GM18517 (cell line): Measurements from ENCODE around the gene RAB43.
"Not testable (repeated sequence)": the region's sequence is repeated elsewhere in the genome, so short reads cannot be mapped to it uniquely, and the experiment has no call there.

ENCODE experiments used
- ATAC-seq: cut with Tn5 transposase; IDR thresholded peaks from one replicate; pipeline ENCODE4 v1.9.1; 2021; ENCODE audit warnings: mild to moderate bottlenecking, moderate library complexity; ENCODE audit not compliant: unreplicated experiment

Gene RAB43

DNA sequence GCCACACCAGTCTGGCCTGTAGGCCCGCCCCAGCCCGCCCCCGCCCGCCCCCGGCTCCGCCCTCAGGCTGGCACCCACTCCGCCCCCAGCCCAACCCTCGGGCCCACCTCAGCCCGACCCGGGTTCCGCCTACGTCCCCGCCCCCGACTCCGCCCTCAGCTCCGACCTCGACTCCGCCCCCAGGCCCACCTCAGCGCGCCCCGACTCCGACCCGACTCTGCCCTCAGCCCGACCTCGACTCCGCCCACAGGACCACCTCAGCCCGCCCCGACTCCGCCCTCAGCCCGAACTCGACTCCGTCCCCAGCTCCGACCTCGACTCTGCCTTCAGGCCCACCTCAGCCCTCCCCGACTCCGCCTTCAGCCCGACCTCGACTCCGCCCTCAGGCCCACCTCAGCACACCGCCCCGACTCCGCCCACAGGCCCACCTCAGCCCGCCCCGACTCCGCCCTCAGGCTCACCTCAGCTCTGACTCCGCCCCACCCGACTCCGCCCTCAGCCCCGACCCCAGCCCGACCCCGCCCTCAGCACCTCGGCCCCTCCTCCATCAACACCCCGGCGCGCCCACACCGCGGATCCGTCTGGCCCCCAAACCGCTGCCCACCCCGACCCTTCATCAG is at the start of gene RAB43:
RAB43 (minus strand) TSS at position 13 of the 620 bp plus-strand sequence. CDS start 315 bp downstream, outside the sequence.
- ATAC-seq, result peak; percentile 1

DNA sequence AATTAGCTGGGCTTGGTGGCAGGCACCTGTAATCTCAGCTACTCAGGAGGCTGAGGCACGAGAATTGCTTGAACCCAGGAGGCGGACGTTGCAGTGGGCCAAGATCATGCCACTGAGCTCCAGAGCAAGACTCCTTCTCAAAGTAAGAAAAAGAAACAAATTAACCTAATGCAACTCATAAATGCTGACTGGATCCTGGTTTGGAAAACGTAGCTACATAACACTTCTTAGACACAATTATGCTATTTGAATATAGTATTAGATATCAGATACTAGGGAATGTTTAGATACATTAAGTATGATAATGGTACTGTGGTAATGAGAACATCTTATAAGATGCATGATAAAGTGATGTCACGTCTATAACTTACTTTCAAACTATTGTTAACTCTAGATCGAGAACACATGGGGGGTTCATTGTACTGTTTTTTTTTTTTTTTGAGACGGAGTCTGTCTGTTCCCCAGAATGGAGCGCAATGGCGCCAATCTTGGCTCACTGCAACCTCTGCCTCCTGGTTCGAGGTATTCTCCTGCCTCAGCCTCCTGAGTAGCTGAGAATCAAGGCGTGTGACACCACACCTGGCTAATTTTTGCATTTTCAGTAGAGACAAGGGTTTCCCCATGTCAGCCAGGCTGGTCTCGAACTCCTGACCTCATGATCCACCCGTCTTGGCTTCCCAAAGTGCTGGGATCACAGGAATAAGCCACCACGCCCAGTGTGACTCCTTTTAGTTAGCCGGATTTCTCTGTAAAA is 45.2 kb upstream of the RAB43 start:
- no peak for ATAC-seq

DNA sequence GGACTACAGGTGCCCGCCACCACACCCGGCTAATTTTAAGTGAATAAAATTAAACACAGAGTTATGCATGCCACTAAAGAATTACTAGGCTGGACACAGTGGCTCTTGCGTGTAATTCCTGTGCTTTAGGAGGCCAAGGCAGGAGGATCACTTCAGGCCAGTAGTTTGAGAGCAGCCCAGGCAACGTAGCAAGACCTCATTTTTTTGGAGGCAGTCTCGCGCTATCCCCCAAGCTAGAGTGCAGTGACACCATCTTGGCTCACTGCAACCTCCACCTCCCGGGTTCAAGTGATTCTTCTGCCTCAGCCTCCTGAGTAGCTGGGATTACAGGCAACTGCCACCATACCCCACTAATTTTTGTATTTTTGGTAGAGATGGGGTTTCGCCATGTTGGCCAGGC is 44.0 kb upstream of the RAB43 start:
- not testable (repeated sequence) for ATAC-seq

DNA sequence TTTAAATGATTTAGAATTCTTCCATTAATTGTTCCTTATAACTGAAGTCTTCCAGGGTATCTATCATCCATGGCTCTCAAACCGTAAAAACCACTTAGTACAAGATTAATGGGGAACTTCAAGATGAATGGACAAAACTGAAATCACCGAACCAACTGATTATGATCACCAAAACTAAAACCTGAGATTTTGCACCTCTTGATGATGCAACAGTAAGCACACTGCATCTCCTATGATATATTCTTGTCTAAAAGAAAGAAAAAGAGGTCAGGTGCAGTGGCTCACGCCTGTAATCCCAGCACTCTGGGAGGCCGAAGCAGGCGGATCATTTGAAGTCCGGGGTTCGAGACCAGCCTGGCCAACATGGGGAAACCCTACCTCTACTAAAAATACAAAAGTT is 42.9 kb upstream of the RAB43 start:
- no peak for ATAC-seq

DNA sequence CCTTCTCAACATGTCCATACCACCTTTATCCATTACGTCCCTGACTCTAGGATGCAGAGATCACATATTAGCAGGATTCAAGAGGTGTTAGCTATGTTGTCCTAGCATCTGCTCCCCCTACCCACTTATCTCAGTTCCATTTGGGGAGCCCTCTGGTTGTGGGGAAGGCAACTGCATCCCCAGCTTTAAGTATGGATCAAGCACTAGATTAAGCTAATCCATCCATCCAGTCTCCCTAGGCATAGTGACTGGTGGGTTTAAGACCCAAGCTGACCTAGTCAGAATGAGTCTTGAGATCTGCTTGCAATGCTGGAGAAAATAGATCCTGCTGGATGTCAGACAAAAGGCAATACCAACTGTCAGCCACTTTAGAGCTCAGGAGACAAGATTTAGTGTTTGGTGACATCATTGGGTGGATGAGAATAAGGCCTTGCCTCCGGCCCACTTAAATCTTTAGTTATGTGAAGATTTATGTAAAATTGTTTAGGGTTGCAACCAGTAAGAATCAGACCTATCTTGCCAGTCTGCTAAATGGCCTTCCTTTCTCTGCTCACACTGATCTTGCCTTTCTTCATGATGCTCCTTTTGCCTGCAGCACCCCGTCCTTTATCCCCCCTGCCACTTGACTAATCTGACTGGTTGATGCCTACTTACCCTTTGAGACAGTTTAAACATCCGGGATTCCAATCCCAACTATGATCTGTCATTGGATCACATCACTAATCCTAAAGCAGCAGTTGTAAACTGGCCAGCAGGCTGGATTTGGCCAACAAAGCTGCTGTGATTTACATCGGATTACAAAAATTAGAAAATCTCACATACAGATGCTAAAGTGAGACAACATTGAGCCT is 41.4 kb upstream of the RAB43 start:
- ATAC-seq, result no peak

DNA sequence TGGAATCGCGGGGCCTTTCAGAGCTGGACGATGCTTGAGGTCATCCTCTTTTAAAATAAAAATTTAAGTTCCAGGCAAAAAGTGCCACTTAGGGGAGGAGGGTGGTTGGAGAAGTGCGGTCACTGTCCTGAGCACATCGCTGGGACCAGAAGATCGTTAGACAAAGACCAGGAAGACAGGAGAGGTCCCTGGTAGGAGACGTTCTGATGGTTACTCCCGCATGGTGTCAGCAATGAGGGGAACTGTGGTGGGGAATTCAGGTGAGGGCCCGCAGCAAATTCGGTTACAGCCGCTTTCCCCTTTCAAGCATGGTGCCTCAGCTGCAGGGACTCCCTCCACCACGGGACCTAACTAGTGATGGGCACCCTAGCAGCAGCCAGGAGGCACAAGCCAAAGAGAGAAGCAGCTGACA is 40.3 kb upstream of the RAB43 start:
- no peak for ATAC-seq

DNA sequence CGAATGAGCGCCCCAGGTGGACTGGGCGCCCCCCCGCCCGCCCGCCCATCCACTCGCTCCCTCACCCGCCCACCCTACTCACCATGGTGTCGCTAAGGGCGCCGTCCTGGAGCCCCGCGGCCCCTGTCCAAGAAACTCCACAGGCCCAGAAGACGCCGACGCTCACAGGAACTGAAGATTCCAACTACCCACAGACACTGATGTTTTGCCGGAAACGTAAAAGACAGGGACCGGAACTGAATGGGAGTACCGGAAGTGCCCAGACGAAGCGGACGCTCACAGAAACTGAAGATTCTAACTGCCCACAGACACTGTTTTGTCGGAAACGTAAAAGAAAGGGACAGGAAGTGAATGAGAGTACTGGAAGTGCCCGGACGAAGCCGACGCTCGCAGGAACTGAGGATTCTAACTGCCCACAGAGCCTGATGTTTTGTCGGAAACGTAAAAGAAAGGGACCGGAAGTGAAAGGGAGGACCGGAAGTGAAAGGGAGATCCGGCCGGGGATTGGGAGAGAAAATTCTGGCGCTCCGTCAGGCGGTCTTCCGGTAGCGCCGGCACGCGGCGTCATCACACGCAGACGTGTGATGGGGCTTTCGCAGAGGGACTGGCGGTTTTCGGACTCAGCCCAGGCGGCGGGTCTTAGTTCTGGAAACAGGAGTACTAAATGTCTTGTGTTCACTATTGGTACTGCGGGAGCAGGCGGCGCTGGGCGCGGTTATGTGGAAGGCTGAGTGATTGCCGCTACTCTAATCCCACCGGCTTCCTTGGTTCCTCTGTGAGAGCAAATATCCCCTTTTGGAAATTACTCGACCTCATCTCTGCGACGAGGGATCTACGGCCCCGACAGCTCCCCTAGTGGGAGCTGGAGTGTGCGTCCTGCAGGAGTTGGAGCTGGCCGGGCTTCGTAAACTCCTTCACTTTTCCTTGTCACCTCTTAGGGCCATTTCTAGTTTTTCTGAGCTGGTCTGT is 39.6 kb upstream of the RAB43 start, which contains the start of gene ISY1:
ISY1 (minus strand) TSS at position 173 of the 969 bp plus-strand sequence; CDS start at position 85, 88 bp downstream.
- peak; percentile 77 for ATAC-seq

DNA sequence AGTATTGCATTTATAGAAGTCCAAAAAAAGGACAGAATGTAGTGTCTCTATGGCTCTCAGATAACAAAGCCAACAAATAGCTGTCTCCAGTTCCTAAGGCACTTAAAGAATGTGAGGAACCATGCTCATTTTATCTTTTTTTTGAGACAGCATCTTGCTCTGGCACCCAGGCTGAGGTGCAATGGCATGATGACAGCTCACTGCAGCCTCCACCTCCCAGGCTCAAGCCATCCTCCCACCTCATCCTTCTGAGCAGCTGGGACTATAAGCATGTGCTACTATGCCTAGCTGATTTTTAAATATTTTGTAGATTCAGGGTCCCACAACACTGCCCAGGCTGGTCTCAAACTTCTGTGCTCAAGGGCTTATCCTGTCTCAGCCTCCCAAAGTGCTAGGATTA is 23.2 kb upstream of the RAB43 start:
- no peak for ATAC-seq

DNA sequence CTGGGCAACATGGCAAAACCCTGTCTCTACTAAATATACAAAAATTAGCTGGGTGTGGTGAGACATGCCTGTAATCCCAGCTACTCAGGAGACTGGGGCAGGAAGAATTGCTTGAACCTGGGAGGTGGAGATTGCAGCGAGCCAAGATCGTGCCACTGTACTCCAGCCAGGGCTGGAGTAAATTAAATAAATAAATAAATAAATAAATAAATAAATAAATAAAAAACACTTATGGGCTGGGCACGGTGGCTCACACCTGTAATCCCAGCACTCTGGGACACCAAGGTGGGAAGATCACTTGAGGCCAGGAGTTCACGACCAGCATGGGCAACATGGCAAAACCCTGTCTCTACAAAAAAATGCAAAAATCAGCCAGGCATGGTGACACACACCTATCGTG is 19.4 kb upstream of the RAB43 start:
- ATAC-seq, result not testable (repeated sequence)

DNA sequence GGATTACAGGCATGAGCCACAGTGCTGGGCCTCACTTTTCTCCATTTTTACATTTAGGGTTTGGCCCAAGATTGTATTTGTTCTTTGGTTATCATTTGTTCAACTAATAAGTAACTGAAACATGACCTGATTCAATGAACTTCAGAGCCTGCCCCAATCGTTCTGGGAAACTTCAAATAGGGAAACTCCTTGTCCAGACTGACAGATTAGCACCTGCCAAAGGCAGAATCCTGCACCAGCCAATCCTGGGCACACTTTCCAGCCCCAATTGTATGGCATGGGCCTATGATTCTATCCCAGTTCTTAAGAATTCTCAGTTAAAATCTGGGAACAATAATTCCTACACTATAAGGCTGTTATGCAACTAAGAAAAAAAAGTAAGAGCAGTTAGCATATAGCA is 18.3 kb upstream of the RAB43 start:
- no peak for ATAC-seq

DNA sequence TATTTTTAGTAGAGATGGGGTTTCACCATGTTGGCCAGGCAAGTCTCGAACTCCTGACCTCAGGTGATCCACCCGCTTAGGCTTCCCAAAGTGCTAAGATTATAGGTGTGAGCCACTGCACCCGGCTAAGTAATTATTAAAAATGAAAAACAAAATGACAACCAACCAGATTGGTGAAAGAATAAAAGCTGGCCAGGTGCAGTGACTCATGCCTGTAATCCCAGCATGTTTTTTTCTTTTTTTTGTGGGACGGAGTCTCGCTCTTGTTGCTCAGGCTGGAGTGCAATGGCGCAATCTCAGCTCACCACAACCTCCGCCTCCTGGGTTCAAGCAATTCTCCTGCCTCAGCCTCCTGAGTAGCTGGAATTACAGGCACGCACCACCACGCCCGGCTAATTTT is 14.7 kb upstream of the RAB43 start:
- not testable (repeated sequence) for ATAC-seq

DNA sequence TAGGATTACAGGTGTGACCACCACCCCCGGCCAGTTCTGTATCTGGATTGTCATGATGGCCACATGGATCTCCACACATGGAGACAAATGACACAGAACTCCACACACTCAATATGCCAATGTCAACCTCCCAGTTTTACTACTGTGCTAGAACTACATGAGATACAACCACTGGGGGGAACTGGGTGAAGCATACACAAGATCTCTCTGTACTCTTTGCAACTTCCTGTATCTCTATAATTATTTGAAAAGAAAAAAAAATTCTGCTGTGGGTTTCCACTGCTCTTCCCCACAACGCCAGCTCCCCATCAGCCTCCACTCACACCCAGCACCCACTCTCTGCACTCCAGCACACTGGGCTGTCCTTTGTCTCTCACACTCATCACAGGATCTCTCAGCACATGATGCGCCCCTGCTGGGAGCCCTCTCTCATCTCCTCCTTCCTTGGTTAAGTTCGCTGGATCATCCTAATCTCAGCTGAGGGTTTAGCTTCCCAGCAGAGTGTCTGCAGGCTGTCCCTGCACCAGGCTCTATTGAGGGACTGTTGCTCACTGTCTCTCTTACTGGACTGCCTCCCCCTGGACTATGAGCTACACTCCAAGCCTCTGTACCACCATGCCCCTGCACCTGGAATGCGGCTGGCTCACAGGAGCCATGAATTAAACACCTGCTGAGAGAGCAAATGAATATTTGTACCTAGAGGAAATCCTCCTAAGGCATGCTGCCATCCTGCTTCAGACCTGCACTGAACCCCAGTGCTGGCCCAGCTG is 10.7 kb upstream of the RAB43 start:
- no peak for ATAC-seq

DNA sequence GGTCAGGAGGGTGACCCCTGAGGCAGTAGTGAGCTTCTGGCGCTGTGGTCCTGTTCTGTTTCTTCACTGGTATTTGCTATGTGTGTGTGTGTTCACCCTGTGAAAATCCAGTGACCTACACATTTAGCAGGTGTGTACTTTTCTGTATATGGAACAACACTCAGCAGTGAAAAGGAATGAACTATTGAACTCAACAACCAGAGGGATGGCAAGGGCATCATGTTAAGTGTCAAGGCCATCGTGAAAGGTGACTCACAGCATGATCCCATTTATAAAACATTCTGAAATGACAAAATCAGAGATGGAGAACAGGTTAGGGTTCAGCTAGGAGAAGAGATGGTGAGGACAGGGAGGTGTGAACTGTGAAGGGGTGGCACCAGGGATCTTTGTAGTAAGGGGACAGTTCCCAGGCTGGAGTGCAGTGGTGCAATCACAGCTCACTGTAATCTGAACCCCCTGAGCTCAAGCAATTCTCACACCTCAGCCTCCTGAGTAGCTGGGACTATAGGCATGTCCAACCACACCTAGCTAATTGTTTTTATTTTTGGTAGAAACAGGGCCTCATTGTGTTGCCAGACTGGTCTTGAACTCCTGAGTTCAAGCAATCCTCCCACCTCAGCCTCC is 10.0 kb upstream of the RAB43 start:
- ATAC-seq, result no peak

DNA sequence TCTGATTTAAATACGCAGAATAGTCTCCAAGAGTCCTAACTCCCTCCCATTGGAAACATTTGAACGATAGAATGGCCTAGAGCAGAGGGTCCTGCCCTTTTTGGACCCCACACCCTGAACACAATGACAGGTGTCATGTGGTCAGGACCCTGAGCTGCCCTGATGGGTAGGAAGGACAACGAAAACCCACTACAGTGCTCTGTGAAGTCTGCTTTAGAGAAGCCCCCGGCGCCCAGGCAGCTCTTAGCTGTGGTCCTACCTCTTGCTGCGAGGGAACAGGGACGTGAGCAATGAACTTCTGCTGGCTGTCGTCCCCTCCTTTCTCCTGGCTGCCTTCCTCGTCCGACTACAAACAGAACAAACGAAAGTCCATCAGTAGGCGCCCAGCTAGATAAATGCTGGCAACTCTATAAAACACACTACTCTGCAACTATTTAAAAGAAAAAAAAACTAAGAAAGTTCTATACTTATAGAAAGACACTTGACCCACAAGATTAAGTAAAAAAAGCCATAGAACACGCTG is 8.7 kb upstream of the RAB43 start:
- ATAC-seq, result no peak

DNA sequence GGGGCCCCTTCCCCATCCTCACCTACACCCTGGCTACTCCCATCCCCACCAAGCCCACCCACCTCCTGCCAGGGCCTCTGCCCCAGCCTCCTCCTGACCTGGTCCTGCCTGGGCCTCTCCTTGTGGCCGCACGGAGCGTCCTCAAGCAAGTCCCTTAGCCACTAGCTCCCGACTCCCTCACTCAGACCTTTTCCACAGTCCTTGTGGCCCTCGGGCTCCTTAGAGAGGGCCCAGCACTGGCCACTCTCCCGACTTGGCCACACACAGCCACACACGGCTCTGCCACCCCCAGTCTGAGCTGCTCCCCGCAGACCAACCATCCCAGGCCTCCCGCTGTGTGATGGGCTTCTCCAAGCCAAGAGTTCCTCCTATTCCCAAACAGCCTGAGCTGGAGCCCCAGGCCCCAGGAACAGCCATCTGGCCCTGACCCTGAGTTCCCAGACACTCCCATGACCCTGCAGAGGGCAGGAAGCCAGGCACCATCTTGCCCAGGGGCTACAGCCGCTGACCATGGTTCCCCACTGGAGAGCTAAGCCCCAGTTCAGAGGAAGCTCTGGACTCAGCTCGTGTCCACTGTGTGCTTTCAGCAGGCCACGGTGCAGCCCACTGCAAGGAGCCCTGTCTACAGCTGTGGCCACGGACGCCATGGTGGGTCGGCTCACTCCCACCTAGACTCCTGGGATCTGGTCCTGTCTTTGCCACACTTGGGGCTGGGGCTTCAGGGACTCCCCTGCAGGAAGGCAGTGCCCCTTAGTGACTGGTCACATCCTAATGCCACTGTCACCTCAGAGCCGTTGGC is 7.0 kb upstream of the RAB43 start:
- ATAC-seq, result no peak

DNA sequence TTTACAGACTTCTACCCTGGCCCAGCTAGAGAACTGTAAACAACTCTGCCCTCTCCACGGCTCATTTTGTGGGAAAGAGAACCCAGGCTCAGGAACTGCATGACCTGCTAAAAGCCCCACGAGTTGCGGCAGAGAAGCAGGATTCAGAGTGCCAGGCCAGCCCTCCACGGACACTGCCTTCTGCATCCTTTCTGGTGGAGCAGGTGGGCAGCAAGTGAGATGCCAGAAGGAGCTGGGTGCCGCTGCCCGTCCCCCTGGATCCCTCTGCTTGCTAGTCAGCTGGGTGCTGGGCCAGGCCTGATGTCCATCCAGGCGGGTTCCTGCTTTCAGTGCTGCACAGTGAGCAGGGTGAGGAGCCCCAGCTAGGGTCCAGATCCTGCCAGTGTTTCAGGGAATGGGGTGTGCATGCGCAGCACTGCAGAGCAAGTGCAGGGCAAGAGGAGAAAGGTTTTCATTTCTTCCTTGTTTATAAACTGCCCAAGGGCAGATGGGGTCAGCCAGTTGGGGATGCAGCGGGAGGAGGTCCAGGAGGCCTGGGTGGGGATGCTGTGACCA is 5.2 kb upstream of the RAB43 start:
- ATAC-seq, result no peak

DNA sequence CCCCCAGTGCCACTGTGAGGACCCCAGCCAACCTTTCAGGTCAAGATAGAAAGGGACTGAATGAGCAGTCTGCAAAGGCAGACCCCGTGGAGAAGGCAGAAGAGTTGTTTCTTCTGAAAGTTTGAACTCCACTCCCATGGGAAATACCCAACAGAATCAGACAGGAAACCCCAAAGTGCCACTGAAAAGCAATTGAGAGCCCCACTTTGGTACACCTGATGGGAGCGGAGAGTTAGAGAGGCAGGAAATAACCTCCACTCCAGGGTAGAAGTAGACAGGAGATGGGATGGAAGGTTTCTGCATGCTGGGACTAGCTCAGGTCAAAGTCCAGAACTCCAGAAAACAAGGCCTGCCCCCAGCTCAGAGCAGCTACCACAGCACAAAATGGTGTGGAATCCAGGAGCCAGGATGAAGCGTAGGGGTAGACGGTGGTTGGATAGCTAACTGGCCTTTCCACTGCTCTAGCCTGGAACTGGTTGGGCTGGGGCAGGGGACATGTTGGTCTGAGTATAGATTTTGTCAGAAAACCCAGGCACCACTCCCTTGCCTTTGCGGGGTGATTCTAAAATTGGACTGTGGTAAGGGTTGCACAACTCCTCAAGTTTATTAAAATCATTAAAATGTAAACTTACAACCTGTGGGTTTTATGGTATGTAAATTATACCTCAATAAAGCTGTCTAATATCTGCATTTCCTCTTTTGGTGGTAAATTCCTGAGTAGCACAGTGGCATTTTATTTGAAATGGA is 1.9 kb upstream of the RAB43 start:
- ATAC-seq, result no peak
